ENCODE data around the gene SMOC2.

- TF ChIP-seq NR3C1 (CRISPR knock-in tag; IDR thresholded peaks at IDR 0.05) (no peak), CBFB (CRISPR knock-in tag; IDR thresholded peaks at IDR 0.05) (no peak)
These were observed 45.0 kb upstream of the SMOC2 start for GRCh38 chr6:168395983-168396382.

Data from HepG2 (cell line).